GM19023 (cell line): ENCODE measurements around the gene TEX29.

Source experiments
- ATAC-seq: cut with Tn5 transposase; IDR thresholded peaks from one replicate; pipeline ENCODE4 v1.9.1; 2021; ENCODE audit warnings: mild to moderate bottlenecking, moderate library complexity; ENCODE audit not compliant: unreplicated experiment

TEX29 gene

GRCh38 chr13:111390522-111391270 lies 70.3 kb downstream of the TEX29 start:
- ATAC-seq: no peak

DNA sequence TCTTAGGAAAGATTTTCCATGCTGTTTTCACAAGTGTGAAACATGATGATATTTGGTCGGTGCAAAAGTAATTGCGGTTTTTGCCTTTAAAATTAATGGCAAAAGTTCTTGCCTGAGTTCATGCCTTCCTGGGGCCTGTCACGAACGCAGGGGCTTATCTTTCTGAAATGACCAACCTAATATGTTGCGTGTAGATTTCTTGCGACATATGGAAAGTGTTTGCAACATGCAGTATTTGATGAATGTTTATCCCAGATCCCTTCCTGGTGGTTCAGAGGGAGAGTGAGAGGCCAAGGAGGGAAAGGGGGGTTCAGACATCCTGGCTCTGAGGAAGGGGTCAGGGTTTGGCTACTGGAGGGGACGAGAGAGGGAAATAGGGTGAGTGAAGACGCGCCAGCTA lies 72.0 kb downstream of the TEX29 start:
- ATAC-seq: no peak

DNA sequence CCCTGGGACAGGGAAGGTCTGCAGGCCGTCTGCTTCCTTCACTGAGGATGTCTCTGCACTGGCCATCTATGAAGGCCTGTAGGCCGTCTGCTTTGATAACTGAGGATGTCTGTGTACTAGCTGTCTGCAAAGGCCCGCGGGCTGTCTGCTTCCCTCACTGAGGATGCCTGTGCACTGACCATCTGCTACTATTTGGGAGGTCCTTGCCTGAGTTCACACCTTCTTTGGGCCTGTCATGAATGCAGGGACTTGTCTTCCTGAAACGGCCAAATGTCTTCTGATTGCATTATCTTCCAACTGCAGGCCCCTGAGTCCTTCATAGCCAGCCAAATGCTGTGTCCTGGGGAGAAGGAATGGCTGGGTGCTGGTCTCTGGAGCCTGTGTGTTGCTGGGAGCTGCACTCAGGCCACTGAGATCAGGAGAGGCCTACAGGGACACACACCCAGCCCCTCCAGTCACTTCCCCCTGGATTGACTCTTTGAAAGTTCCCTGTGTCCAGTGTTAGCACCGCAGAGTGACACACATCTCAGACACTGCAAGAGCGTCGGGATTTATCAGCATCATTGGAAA lies 72.9 kb downstream of the TEX29 start:
- ATAC-seq: no peak
